Body of pancreas (tissue), 4 donors: ENCODE results near the gene ANTXR1. TPM values are rescaled to one million over a fixed set of nuclear protein-coding genes. Genes with fewer than 3 reads are reported as not detected.

Experiments
- ATAC-seq: fragments of 150-250 bp; one replicate; pipeline ENCODE4 v1.9.1; 2016
- DNase-seq, 4 donors: peaks; one replicate each; pipeline ENCODE4 v3.0.0-alpha.2; 2019
- H3K27ac ChIP-seq, 4 donors: fragments of 200-600 bp; sonication (generic); 1 replicate in 3 of 4; 2 replicates in 1 of 4; pipeline versions ENCODE4 v1.5.1 to v1.6.1; 2016 to 2019; ENCODE audit warnings: mild to moderate bottlenecking in 1 of 4, mixed read lengths in 1 of 4, moderate library complexity in 1 of 4
- H3K27me3 ChIP-seq, 2 donors: fragments of 200-600 bp; sonication (generic); one replicate each; pipeline ENCODE4 v1.6.0; 2016; ENCODE audit warnings: mild to moderate bottlenecking in 1 of 2
- H3K36me3 ChIP-seq, 2 donors: fragments of 200-600 bp; sonication (generic); replicated peaks in 1 of 2; 2 replicates each; pipeline ENCODE4 v1.5.1; 2016; ENCODE audit warnings: low read depth in 2 of 2; ENCODE audit not compliant: insufficient read depth in 1 of 2
- H3K4me1 ChIP-seq: fragments of 200-600 bp; sonication (generic); one replicate; pipeline ENCODE4 v1.6.0; 2016
- H3K4me3 ChIP-seq, 2 donors: fragments of 200-600 bp; sonication (generic); 1 replicate in 1 of 2; 2 replicates in 1 of 2; pipeline ENCODE4 v1.5.1; 2016 to 2019
- H3K9me3 ChIP-seq, 3 donors: fragments of 200-600 bp; sonication (generic); 1 replicate in 2 of 3; 2 replicates in 1 of 3; pipeline ENCODE4 v1.5.1; 2016
- POLR2A ChIP-seq, 3 donors: fragments of 450-650 bp; IDR thresholded peaks; one replicate each; pipeline ENCODE4 v1.6.1; 2016; ENCODE audit warnings: antibody characterized with exemption in 3 of 3, mild to moderate bottlenecking in 2 of 3
- WGBS, 2 donors: methylation state at CpG; one replicate each; pipeline ENCODE4 v1.1.5; 2017; 5-methylcytosine and 5-hydroxymethylcytosine counted together
- intact Hi-C: fragments of 100-400 bp; cut with DNase I; formaldehyde crosslinking; loops from one replicate; pipeline ENCODE4 v1.15.1; 2023
- total RNA-seq, 2 donors: library from RNA; depleted of rRNA; stranded (reverse); fragments of >200 nt; gene quantifications; one replicate each; pipeline ENCODE4 v1.1.0, GENCODE V29; 2016
- TF ChIP-seq, protein P1 (sequence below), 7 experiments: fragments of 450-650 bp in 4 of 7; fragments of 200-600 bp in 3 of 7; sonication (generic) in 3 of 7; IDR thresholded peaks; one replicate each; pipeline ENCODE4 v1.5.1; 2016 to 2019; ENCODE audit warnings: antibody characterized with exemption in 7 of 7

ANTXR1 gene
- total RNA-seq, 2 donors from 2014 or later, result 9.3 to 11.2 TPM

DNA sequence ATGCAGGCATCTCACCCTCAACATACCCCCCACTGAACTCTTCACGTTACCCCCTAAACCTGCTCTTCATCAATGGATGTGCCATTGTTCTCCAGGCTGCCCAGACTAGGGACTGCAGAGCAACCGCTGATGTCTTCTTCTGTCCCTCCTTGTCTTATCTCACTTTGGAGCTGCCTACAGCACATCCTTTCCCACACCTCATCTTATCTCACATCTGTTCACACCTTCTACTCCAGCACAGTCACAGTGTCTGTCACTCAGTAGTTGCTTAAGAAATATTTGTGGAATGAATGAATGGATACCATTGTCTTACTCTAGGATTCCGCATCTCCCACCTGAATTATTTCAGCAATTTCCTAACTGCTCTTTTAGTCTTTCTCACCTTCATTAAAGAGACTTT lies 144.5 kb downstream of the ANTXR1 start:
- DNase-seq (no peak), ATAC-seq (no peak)
- 69 to 78% methylated on average over 3 of the region's 3 CpGs for WGBS, 2 donors
- H3K4me3 ChIP-seq, result no peak overlapping the region
- no peak for TF ChIP-seq POLR2A (IDR thresholded peaks at IDR 0.05)
- TF ChIP-seq, protein P1, sequence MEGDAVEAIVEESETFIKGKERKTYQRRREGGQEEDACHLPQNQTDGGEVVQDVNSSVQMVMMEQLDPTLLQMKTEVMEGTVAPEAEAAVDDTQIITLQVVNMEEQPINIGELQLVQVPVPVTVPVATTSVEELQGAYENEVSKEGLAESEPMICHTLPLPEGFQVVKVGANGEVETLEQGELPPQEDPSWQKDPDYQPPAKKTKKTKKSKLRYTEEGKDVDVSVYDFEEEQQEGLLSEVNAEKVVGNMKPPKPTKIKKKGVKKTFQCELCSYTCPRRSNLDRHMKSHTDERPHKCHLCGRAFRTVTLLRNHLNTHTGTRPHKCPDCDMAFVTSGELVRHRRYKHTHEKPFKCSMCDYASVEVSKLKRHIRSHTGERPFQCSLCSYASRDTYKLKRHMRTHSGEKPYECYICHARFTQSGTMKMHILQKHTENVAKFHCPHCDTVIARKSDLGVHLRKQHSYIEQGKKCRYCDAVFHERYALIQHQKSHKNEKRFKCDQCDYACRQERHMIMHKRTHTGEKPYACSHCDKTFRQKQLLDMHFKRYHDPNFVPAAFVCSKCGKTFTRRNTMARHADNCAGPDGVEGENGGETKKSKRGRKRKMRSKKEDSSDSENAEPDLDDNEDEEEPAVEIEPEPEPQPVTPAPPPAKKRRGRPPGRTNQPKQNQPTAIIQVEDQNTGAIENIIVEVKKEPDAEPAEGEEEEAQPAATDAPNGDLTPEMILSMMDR (IDR thresholded peaks at IDR 0.05), result no peak
- no peaks in the 10 kb centered on the region for H3K4me1 ChIP-seq
- H3K9me3 ChIP-seq, result no peaks in the 10 kb centered on the region
- intact Hi-C loops, result no loop called here
- H3K27me3 ChIP-seq, result no peaks in the 10 kb centered on the region
- H3K27ac ChIP-seq, result no peak overlapping the region
- H3K36me3 ChIP-seq, result no peaks in the 10 kb centered on the region

DNA sequence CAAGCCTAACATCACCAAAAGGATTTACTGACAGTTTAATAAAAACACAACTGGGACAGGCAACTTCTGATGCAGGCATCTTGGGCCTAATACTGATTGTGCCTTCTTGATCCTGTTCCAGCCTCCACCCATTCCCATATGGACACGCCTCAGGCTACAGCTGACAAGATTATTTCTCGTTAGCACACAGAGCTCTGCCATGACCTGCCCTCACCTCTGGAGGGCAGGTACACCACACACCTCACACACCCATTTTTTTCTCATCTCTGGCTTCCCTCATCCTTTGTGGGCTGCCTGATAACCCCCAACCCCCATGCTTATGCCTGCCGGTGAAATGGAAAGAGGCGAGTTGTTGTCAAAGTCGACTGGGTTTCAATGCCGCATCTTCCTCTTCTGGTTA lies 147.0 kb downstream of the ANTXR1 start:
- no peak for ATAC-seq
- Histone ChIP-seq H3K27me3 (no peaks in the 10 kb centered on the region), H3K36me3 (no peaks in the 10 kb centered on the region), H3K9me3 (no peaks in the 10 kb centered on the region), H3K27ac (no peak overlapping the region), H3K4me1 (no peaks in the 10 kb centered on the region), H3K4me3 (no peak overlapping the region)
- DNase-seq, result peak in 2 of 4 donors; percentile 15 to 38
- intact Hi-C loops, result no loop called here
- 69 to 73% methylated on average over 6 of the region's 6 CpGs for WGBS, 2 donors
- TF ChIP-seq, protein P1 (IDR thresholded peaks at IDR 0.05), result peak in 1 of 7 experiments; percentile 25
- TF ChIP-seq POLR2A (IDR thresholded peaks at IDR 0.05), result no peak

DNA sequence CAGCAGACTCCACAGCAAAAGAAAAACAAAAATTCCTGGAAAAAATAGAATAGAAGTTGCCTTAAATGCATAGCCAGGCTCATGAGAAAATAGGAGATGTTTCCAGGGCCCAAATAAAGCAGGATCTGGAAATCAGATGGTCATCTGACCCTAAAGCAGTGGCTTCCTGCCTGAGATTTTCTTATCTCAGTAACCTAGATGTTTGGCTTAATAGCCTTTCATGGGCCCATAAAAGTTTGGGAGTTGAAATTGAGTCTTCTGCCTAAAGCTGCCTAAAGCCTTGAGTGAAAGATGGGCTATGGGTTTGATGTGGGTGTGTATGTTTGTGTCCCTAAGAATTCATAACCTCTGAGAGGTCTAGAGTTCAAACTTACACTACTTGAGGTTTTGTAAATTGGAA lies 149.1 kb downstream of the ANTXR1 start:
- intact Hi-C loops, result no loop called here
- no peak overlapping the region for H3K4me3 ChIP-seq
- no peak for ATAC-seq
- no peak for DNase-seq
- H3K27ac ChIP-seq, result no peak overlapping the region
- no peaks in the 10 kb centered on the region for H3K9me3 ChIP-seq
- TF ChIP-seq, protein P1 (IDR thresholded peaks at IDR 0.05), result no peak
- H3K36me3 ChIP-seq, result no peaks in the 10 kb centered on the region
- no peaks in the 10 kb centered on the region for H3K4me1 ChIP-seq
- H3K27me3 ChIP-seq, result no peaks in the 10 kb centered on the region

DNA sequence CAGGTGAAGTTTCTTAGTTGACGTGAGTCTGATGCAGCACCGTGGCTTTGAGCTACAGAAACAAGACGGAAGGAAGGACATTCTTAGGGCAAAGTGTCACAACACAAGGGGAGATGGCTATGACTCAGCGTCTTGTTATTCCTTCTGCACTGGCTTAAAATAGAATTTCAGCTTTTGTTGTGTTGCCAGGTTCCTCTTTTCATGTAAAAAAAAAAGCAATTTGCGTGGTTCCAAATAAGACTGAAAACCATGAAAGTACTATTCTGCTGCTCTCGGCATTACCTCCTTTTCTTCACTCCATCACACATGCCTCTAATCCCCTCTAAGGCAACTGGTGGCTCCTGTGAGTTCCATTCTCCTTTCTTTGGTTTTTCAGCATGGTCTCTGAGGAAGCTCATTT lies 150.1 kb downstream of the ANTXR1 start:
- WGBS, 2 donors, result 67 to 69% methylated on average over 6 of the region's 6 CpGs
- no peaks in the 10 kb centered on the region for H3K9me3 ChIP-seq
- ATAC-seq (peak; percentile 42), DNase-seq (peak in 1 of 4 donors; percentile 59)
- TF ChIP-seq POLR2A (IDR thresholded peaks at IDR 0.05), result no peak
- TF ChIP-seq, protein P1 (IDR thresholded peaks at IDR 0.05), result no peak
- H3K4me1 ChIP-seq, result no peaks in the 10 kb centered on the region
- peak overlapping the region in 1 of 4 donors; percentile 24 for H3K27ac ChIP-seq
- H3K27me3 ChIP-seq, result no peaks in the 10 kb centered on the region
- H3K4me3 ChIP-seq, result no peak overlapping the region
- intact Hi-C loops, result no loop called here
- H3K36me3 ChIP-seq, result no peaks in the 10 kb centered on the region

DNA sequence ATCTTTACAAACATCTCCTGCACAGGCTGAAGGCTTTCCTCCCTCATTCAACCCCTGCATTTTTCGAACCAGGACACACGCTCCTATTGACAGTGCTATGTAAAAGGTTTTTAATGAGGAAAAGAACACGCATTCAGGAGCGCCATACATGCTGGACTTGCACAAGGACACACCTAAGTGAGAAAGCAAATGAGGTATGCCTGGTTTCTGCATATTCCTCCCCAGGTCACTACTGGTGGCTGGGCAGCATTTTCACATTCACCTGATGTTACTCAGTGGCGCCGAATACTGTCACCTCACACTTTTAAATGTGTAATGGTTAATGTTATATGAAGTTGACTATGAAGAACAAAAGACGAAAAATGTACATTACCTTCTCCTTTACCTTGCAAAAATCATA lies 150.6 kb downstream of the ANTXR1 start:
- Histone ChIP-seq H3K27me3 (no peaks in the 10 kb centered on the region), H3K27ac (peak overlapping the region in 1 of 4 donors; percentile 24), H3K4me3 (no peak overlapping the region), H3K4me1 (no peaks in the 10 kb centered on the region), H3K9me3 (no peaks in the 10 kb centered on the region), H3K36me3 (no peaks in the 10 kb centered on the region)
- no peak for ATAC-seq
- DNase-seq, result no peak
- WGBS, 2 donors, result 80 to 86% methylated on average over 7 of the region's 7 CpGs
- intact Hi-C loops, result no loop called here
- TF ChIP-seq, protein P1 (IDR thresholded peaks at IDR 0.05), result no peak
- no peak for TF ChIP-seq POLR2A (IDR thresholded peaks at IDR 0.05)
